Measurements from ENCODE around the gene GIGYF2.
"Not testable (repeated sequence)": the region's sequence is repeated elsewhere in the genome, so short reads cannot be mapped to it uniquely, and the experiment has no call there.

Gene GIGYF2

GRCh38 chr2:232672588-232672987 is 24.5 kb upstream of the GIGYF2 start:
- no peak overlapping the region for H3K9ac ChIP-seq (ENCODE audit: low read depth, low read length)
- no peak overlapping the region for H3K4me3 ChIP-seq (ENCODE audit: low read depth, low read length)
- H3K4me1 ChIP-seq (ENCODE audit: control insufficient read depth, insufficient read depth, low read length), result no peaks in the 10 kb centered on the region
- no peaks in the 10 kb centered on the region for H3K9me3 ChIP-seq (ENCODE audit: control insufficient read depth, insufficient read depth, low read length)
- H3K27me3 ChIP-seq (ENCODE audit: control insufficient read depth, insufficient read depth, low read length), result no peaks in the 10 kb centered on the region
- H3K36me3 ChIP-seq (ENCODE audit: control insufficient read depth, insufficient read depth, low read length), result no peaks in the 10 kb centered on the region

- Histone ChIP-seq H3K4me1 (ENCODE audit: control insufficient read depth, insufficient read depth, low read length) (no peaks in the 10 kb centered on the region), H3K36me3 (ENCODE audit: control insufficient read depth, insufficient read depth, low read length) (no peaks in the 10 kb centered on the region), H3K27me3 (ENCODE audit: control insufficient read depth, insufficient read depth, low read length) (no peaks in the 10 kb centered on the region), H3K9ac (ENCODE audit: low read depth, low read length) (no peak overlapping the region), H3K9me3 (ENCODE audit: control insufficient read depth, insufficient read depth, low read length) (no peaks in the 10 kb centered on the region), H3K4me3 (ENCODE audit: low read depth, low read length) (no peak overlapping the region)
Observed at GRCh38 chr2:232674491-232674890, 22.6 kb upstream of the GIGYF2 start.

- Histone ChIP-seq H3K36me3 (ENCODE audit: control insufficient read depth, insufficient read depth, low read length) (no peaks in the 10 kb centered on the region), H3K9ac (ENCODE audit: low read depth, low read length) (no peak overlapping the region), H3K4me1 (ENCODE audit: control insufficient read depth, insufficient read depth, low read length) (no peaks in the 10 kb centered on the region), H3K9me3 (ENCODE audit: control insufficient read depth, insufficient read depth, low read length) (no peaks in the 10 kb centered on the region), H3K27me3 (ENCODE audit: control insufficient read depth, insufficient read depth, low read length) (no peaks in the 10 kb centered on the region), H3K4me3 (ENCODE audit: low read depth, low read length) (no peak overlapping the region)
Observed at GRCh38 chr2:232675381-232675780, 21.8 kb upstream of the GIGYF2 start.

GRCh38 chr2:232680006-232680405 is 17.1 kb upstream of the GIGYF2 start:
- Histone ChIP-seq H3K36me3 (ENCODE audit: control insufficient read depth, insufficient read depth, low read length) (no peaks in the 10 kb centered on the region), H3K9ac (ENCODE audit: low read depth, low read length) (no peak overlapping the region), H3K9me3 (ENCODE audit: control insufficient read depth, insufficient read depth, low read length) (no peaks in the 10 kb centered on the region), H3K27me3 (ENCODE audit: control insufficient read depth, insufficient read depth, low read length) (no peaks in the 10 kb centered on the region), H3K4me3 (ENCODE audit: low read depth, low read length) (no peak overlapping the region), H3K4me1 (ENCODE audit: control insufficient read depth, insufficient read depth, low read length) (no peaks in the 10 kb centered on the region)

GRCh38 chr2:232681527-232681926 is 15.6 kb upstream of the GIGYF2 start:
- Histone ChIP-seq H3K9ac (ENCODE audit: low read depth, low read length) (no peak overlapping the region), H3K9me3 (ENCODE audit: control insufficient read depth, insufficient read depth, low read length) (no peaks in the 10 kb centered on the region), H3K4me1 (ENCODE audit: control insufficient read depth, insufficient read depth, low read length) (no peaks in the 10 kb centered on the region), H3K36me3 (ENCODE audit: control insufficient read depth, insufficient read depth, low read length) (no peaks in the 10 kb centered on the region), H3K27me3 (ENCODE audit: control insufficient read depth, insufficient read depth, low read length) (no peaks in the 10 kb centered on the region), H3K4me3 (ENCODE audit: low read depth, low read length) (no peak overlapping the region)

GRCh38 chr2:232683368-232683767 is 13.8 kb upstream of the GIGYF2 start:
- no peaks in the 10 kb centered on the region for H3K27me3 ChIP-seq (ENCODE audit: control insufficient read depth, insufficient read depth, low read length)
- H3K9me3 ChIP-seq (ENCODE audit: control insufficient read depth, insufficient read depth, low read length), result no peaks in the 10 kb centered on the region
- no peaks in the 10 kb centered on the region for H3K4me1 ChIP-seq (ENCODE audit: control insufficient read depth, insufficient read depth, low read length)
- H3K36me3 ChIP-seq (ENCODE audit: control insufficient read depth, insufficient read depth, low read length), result no peaks in the 10 kb centered on the region
- H3K9ac ChIP-seq (ENCODE audit: low read depth, low read length), result no peak overlapping the region
- H3K4me3 ChIP-seq (ENCODE audit: low read depth, low read length), result no peak overlapping the region

GRCh38 chr2:232685391-232685790 is 11.7 kb upstream of the GIGYF2 start:
- H3K4me1 ChIP-seq (ENCODE audit: control insufficient read depth, insufficient read depth, low read length); H3K9ac ChIP-seq (ENCODE audit: low read depth, low read length); H3K4me3 ChIP-seq (ENCODE audit: low read depth, low read length); H3K36me3 ChIP-seq (ENCODE audit: control insufficient read depth, insufficient read depth, low read length); H3K9me3 ChIP-seq (ENCODE audit: control insufficient read depth, insufficient read depth, low read length); H3K27me3 ChIP-seq (ENCODE audit: control insufficient read depth, insufficient read depth, low read length): not testable (repeated sequence)

GRCh38 chr2:232687382-232688160 is 9.6 kb upstream of the GIGYF2 start:
- Histone ChIP-seq H3K36me3 (ENCODE audit: control insufficient read depth, insufficient read depth, low read length) (no peaks in the 10 kb centered on the region), H3K4me3 (ENCODE audit: low read depth, low read length) (no peak overlapping the region), H3K4me1 (ENCODE audit: control insufficient read depth, insufficient read depth, low read length) (no peaks in the 10 kb centered on the region), H3K27me3 (ENCODE audit: control insufficient read depth, insufficient read depth, low read length) (no peaks in the 10 kb centered on the region), H3K9me3 (ENCODE audit: control insufficient read depth, insufficient read depth, low read length) (no peaks in the 10 kb centered on the region), H3K9ac (ENCODE audit: low read depth, low read length) (no peak overlapping the region)

GRCh38 chr2:232688201-232688600 is 8.9 kb upstream of the GIGYF2 start:
- H3K27me3 ChIP-seq (ENCODE audit: control insufficient read depth, insufficient read depth, low read length), result no peaks in the 10 kb centered on the region
- H3K36me3 ChIP-seq (ENCODE audit: control insufficient read depth, insufficient read depth, low read length), result no peaks in the 10 kb centered on the region
- no peak overlapping the region for H3K4me3 ChIP-seq (ENCODE audit: low read depth, low read length)
- H3K9ac ChIP-seq (ENCODE audit: low read depth, low read length), result no peak overlapping the region
- H3K9me3 ChIP-seq (ENCODE audit: control insufficient read depth, insufficient read depth, low read length), result no peaks in the 10 kb centered on the region
- no peaks in the 10 kb centered on the region for H3K4me1 ChIP-seq (ENCODE audit: control insufficient read depth, insufficient read depth, low read length)

- H3K9ac ChIP-seq (ENCODE audit: low read depth, low read length), result no peak overlapping the region
Observed at GRCh38 chr2:232689152-232689910, 7.8 kb upstream of the GIGYF2 start.

GRCh38 chr2:232691117-232691516 is 6.0 kb upstream of the GIGYF2 start:
- H3K4me3 ChIP-seq (ENCODE audit: low read depth, low read length); H3K4me1 ChIP-seq (ENCODE audit: control insufficient read depth, insufficient read depth, low read length); H3K9me3 ChIP-seq (ENCODE audit: control insufficient read depth, insufficient read depth, low read length); H3K36me3 ChIP-seq (ENCODE audit: control insufficient read depth, insufficient read depth, low read length); H3K9ac ChIP-seq (ENCODE audit: low read depth, low read length); H3K27me3 ChIP-seq (ENCODE audit: control insufficient read depth, insufficient read depth, low read length): not testable (repeated sequence)

More at GRCh38 chr2:232689152-232689910, 7.8 kb upstream of the GIGYF2 start:
- Histone ChIP-seq H3K27me3 (ENCODE audit: control insufficient read depth, insufficient read depth, low read length) (no peaks in the 10 kb centered on the region), H3K9me3 (ENCODE audit: control insufficient read depth, insufficient read depth, low read length) (no peaks in the 10 kb centered on the region), H3K4me3 (ENCODE audit: low read depth, low read length) (no peak overlapping the region), H3K36me3 (ENCODE audit: control insufficient read depth, insufficient read depth, low read length) (no peaks in the 10 kb centered on the region), H3K4me1 (ENCODE audit: control insufficient read depth, insufficient read depth, low read length) (no peaks in the 10 kb centered on the region)

GRCh38 chr2:232693344-232693743 is 3.8 kb upstream of the GIGYF2 start:
- Histone ChIP-seq H3K36me3 (ENCODE audit: control insufficient read depth, insufficient read depth, low read length) (no peaks in the 10 kb centered on the region), H3K27me3 (ENCODE audit: control insufficient read depth, insufficient read depth, low read length) (no peaks in the 10 kb centered on the region), H3K4me1 (ENCODE audit: control insufficient read depth, insufficient read depth, low read length) (peaks cover 4% of the 10 kb centered on the region), H3K9me3 (ENCODE audit: control insufficient read depth, insufficient read depth, low read length) (no peaks in the 10 kb centered on the region), H3K9ac (ENCODE audit: low read depth, low read length) (no peak overlapping the region), H3K4me3 (ENCODE audit: low read depth, low read length) (no peak overlapping the region)
